HepG2 (cell line): Measurements from ENCODE around the gene NSMCE1. TPM values are rescaled to one million over a fixed set of nuclear protein-coding genes. Genes with fewer than 3 reads are reported as not detected.

ENCODE experiments used
- GLI4 ChIP-seq: sonication (generic); formaldehyde crosslinking; IDR thresholded peaks from 2 replicates; pipeline ENCODE4 v1.5.1; 2020; ENCODE audit warnings: missing genetic modification reagents, mild to moderate bottlenecking, moderate library complexity, borderline replicate concordance
- MEIS1 ChIP-seq: sonication (generic); formaldehyde crosslinking; IDR thresholded peaks from 2 replicates; pipeline ENCODE4 v1.9.0; 2021; ENCODE audit warnings: mild to moderate bottlenecking, missing genetic modification reagents, moderate library complexity, borderline replicate concordance
- MIER3 ChIP-seq: IDR thresholded peaks from 2 replicates; pipeline ENCODE4 v1.6.1; 2016; ENCODE audit warnings: missing compliant biosample characterization, borderline replicate concordance
- MYC ChIP-seq: sonication (generic); formaldehyde crosslinking; IDR thresholded peaks from 2 replicates; pipeline ENCODE4 v1.9.0; 2021; ENCODE audit warnings: missing genetic modification reagents, borderline replicate concordance
- PRMT3 ChIP-seq: sonication (generic); formaldehyde crosslinking; IDR thresholded peaks from 2 replicates; pipeline ENCODE4 v1.8.1; 2022; ENCODE audit warnings: low read depth, mild to moderate bottlenecking, moderate library complexity, missing genetic modification reagents, borderline replicate concordance
- RFXAP ChIP-seq: sonication (generic); formaldehyde crosslinking; IDR thresholded peaks from 2 replicates; pipeline ENCODE4 v1.4.0; 2020; ENCODE audit warnings: missing genetic modification reagents, borderline replicate concordance
- SP140L ChIP-seq: sonication (generic); formaldehyde crosslinking; IDR thresholded peaks from 2 replicates; pipeline ENCODE4 v1.4.0; 2020; ENCODE audit warnings: missing genetic modification reagents, borderline replicate concordance
- SRSF9 ChIP-seq: fragments of 200-400 bp; formaldehyde crosslinking; IDR thresholded peaks from 2 replicates; pipeline ENCODE4 v1.6.1; 2018; ENCODE audit warnings: borderline replicate concordance, mild to moderate bottlenecking, low read depth, low read length; ENCODE audit not compliant: insufficient read depth, poor library complexity, severe bottlenecking
- TARDBP ChIP-seq: sonication (generic); formaldehyde crosslinking; IDR thresholded peaks from 2 replicates; pipeline ENCODE4 v1.8.0; 2022; ENCODE audit warnings: mild to moderate bottlenecking, missing genetic modification reagents
- THAP7 ChIP-seq: sonication (generic); formaldehyde crosslinking; IDR thresholded peaks from 2 replicates; pipeline ENCODE4 v1.8.1; 2023; ENCODE audit warnings: mild to moderate bottlenecking, missing genetic modification reagents
- ZC3H13 ChIP-seq: sonication (generic); formaldehyde crosslinking; IDR thresholded peaks from 2 replicates; pipeline ENCODE4 v1.8.1; 2023; ENCODE audit warnings: mild to moderate bottlenecking, missing genetic modification reagents, moderate library complexity
- ZNF12 ChIP-seq: sonication (generic); formaldehyde crosslinking; IDR thresholded peaks from 2 replicates; pipeline ENCODE4 v1.5.0; 2020; ENCODE audit warnings: missing genetic modification reagents
- ZNF205 ChIP-seq: IDR thresholded peaks from 2 replicates; pipeline ENCODE4 v1.6.1; 2018; ENCODE audit warnings: missing biosample characterization, missing genetic modification reagents
- ZNF207 ChIP-seq: fragments of 450-650 bp; IDR thresholded peaks from 2 replicates; pipeline ENCODE4 v1.6.1; 2016; ENCODE audit warnings: antibody characterized with exemption, borderline replicate concordance
- ZNF292 ChIP-seq: sonication (generic); formaldehyde crosslinking; IDR thresholded peaks from 2 replicates; pipeline ENCODE4 v1.8.1; 2022; ENCODE audit warnings: mild to moderate bottlenecking, low read depth, missing genetic modification reagents, borderline replicate concordance
- ZNF687 ChIP-seq: sonication (generic); formaldehyde crosslinking; IDR thresholded peaks from 2 replicates; pipeline ENCODE4 v1.5.1; 2020; ENCODE audit warnings: mild to moderate bottlenecking, missing genetic modification reagents, moderate library complexity
- ZNF746 ChIP-seq: sonication (generic); formaldehyde crosslinking; IDR thresholded peaks from 2 replicates; pipeline ENCODE4 v1.8.0; 2022; ENCODE audit warnings: mild to moderate bottlenecking, missing genetic modification reagents
- ZNF792 ChIP-seq: IDR thresholded peaks from 2 replicates; pipeline ENCODE4 v1.6.1; 2016
- ZNF841 ChIP-seq: sonication (generic); formaldehyde crosslinking; IDR thresholded peaks from 2 replicates; pipeline ENCODE4 v1.8.1; 2023; ENCODE audit warnings: missing genetic modification reagents, borderline replicate concordance
- polyA plus RNA-seq, 8 experiments: library from polyadenylated mRNA; depleted of rRNA in 3 of 8; stranded (reverse) in 7 of 8; unstranded in 1 of 8; fragments of >200 nt; fragmentation: Illumina TruSeq in 4 of 8; extraction: Trizol in 4 of 8; gene quantifications; 2 replicates each; pipeline versions ENCODE4 v1.2.1 to v1.2.3, GENCODE V29; 2011 to 2016; ENCODE audit warnings: low read depth in 4 of 8, missing spikeins in 1 of 8, mixed read lengths in 1 of 8; ENCODE audit not compliant: insufficient read depth in 1 of 8
- total RNA-seq, 5 experiments: library from RNA; depleted of rRNA; stranded (reverse); fragments of >200 nt; fragmentation: Illumina TruSeq; extraction: Trizol; gene quantifications; 2 replicates each; pipeline ENCODE4 v1.2.3, GENCODE V29; 2016; ENCODE audit warnings: low read depth in 1 of 5
- TF ChIP-seq, protein P1 (sequence below): sonication (generic); formaldehyde crosslinking; IDR thresholded peaks from 2 replicates; pipeline ENCODE4 v1.5.1; 2020; ENCODE audit warnings: mild to moderate bottlenecking, moderate library complexity, missing genetic modification reagents

The NSMCE1 gene
- total and polyA plus RNA-seq, 2 of the 13 experiments (the other 11 are each of a cell fraction or from before 2014, with no cell fraction given): 42.7 to 52.9 TPM

DNA sequence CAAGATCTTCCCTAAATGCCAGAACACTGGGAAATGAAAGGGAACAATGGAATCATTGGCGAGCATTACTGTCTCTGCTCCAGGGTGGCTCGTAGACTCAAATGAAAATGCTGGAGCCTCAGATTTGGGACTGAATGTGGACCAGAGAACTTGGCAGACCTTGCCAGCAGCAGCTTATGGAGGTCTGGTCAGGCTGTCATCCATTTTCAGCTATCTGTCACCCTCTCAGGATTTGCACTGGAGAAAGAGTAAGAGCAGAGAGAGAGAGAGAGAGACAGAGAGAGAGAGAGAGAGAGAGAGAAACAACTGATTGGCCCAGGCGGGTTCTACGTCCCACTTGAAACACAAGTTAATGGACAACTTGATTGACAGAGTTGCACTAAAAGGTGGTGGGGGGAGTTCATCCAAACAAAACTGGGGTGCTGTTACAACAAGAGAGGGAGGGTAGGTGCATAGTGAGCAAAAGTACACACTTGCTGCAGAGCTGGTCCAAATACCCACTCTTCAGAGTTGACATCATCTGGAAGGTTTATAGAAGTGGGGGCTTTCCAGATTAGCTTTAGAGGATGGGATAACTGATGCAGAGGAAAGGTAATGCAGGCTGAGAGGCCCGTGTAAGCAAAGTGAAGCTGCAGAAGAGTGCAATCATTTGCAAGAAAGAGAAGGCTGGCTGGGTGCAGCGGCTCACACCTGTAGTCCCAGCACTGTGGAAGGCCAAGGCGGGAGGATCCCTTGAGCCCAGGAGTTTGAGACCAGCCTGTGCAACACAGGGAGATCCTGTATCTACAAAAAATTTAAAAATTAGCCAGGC, 16.5 kb upstream of the NSMCE1 start (continued):
- TF ChIP-seq ZNF687 (CRISPR knock-in tag) (no peak), ZNF746 (no peak), MYC (CRISPR knock-in tag) (no peak), ZNF207 (no peak), PRMT3 (CRISPR knock-in tag) (no peak), SP140L (CRISPR knock-in tag) (no peak), SRSF9 (no peak), THAP7 (CRISPR knock-in tag) (no peak), GLI4 (CRISPR knock-in tag) (no peak), ZNF792 (CRISPR knock-in tag) (peak; percentile 47; the same call in 1 of the 2 replicates), ZNF292 (no peak), RFXAP (CRISPR knock-in tag) (peak; percentile 38; the same call in 1 of the 2 replicates), ZNF841 (CRISPR knock-in tag) (no peak), ZNF205 (no peak), ZC3H13 (CRISPR knock-in tag) (no peak), ZNF12 (peak; percentile 53), TARDBP (CRISPR knock-in tag) (0 out of 2 replicates have a peak, but pooled peaks have one; percentile 14), MEIS1 (CRISPR knock-in tag) (no peak), MIER3 (CRISPR knock-in tag) (0 out of 2 replicates have a peak, but pooled peaks have one; percentile 22)
- TF ChIP-seq, protein P1, sequence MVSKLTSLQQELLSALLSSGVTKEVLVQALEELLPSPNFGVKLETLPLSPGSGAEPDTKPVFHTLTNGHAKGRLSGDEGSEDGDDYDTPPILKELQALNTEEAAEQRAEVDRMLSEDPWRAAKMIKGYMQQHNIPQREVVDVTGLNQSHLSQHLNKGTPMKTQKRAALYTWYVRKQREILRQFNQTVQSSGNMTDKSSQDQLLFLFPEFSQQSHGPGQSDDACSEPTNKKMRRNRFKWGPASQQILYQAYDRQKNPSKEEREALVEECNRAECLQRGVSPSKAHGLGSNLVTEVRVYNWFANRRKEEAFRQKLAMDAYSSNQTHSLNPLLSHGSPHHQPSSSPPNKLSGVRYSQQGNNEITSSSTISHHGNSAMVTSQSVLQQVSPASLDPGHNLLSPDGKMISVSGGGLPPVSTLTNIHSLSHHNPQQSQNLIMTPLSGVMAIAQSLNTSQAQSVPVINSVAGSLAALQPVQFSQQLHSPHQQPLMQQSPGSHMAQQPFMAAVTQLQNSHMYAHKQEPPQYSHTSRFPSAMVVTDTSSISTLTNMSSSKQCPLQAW (CRISPR knock-in tag): peak; percentile 52; the same call in 1 of the 2 replicates
